Skeletal muscle satellite cell (primary cell): ENCODE results near the gene PCNA. TPM values are rescaled to one million over a fixed set of nuclear protein-coding genes. Genes with fewer than 3 reads are reported as not detected.
A peak's percentile ranks its signal among the peaks of the same experiment; 100 is the strongest.

Source experiments
- H3K27me3 ChIP-seq: 2 replicates; pipeline ENCODE4 v1.7.0; 2013; ENCODE audit warnings: low read length; ENCODE audit not compliant: control insufficient read depth, insufficient read depth
- H3K36me3 ChIP-seq: 2 replicates; pipeline ENCODE4 v1.7.0; 2013; ENCODE audit warnings: mild to moderate bottlenecking, control low read depth, low read length; ENCODE audit not compliant: insufficient read depth
- H3K4me1 ChIP-seq: 2 replicates; pipeline ENCODE4 v1.7.0; 2013; ENCODE audit warnings: low read length; ENCODE audit not compliant: control insufficient read depth, insufficient read depth
- H3K4me2 ChIP-seq: 2 replicates; pipeline ENCODE4 v1.7.0; 2013; ENCODE audit warnings: mild to moderate bottlenecking, low read length
- H3K4me3 ChIP-seq: 2 replicates; pipeline ENCODE4 v1.7.0; 2013; ENCODE audit warnings: low read length
- H3K9ac ChIP-seq: 2 replicates; pipeline ENCODE4 v1.7.0; 2013; ENCODE audit warnings: mild to moderate bottlenecking, low read depth, low read length, moderate library complexity
- H3K9me3 ChIP-seq: replicated peaks from 2 replicates; pipeline ENCODE4 v1.7.0; 2013; ENCODE audit warnings: mild to moderate bottlenecking, control low read depth, low read length
- total RNA-seq: library from RNA; depleted of rRNA; stranded (reverse); fragments of >200 nt; gene quantifications from 2 replicates; pipeline ENCODE4 v1.2.3, GENCODE V29; 2012; rRNA removed

PCNA gene
- total RNA-seq = 183 and 194 TPM in 2 replicates

DNA sequence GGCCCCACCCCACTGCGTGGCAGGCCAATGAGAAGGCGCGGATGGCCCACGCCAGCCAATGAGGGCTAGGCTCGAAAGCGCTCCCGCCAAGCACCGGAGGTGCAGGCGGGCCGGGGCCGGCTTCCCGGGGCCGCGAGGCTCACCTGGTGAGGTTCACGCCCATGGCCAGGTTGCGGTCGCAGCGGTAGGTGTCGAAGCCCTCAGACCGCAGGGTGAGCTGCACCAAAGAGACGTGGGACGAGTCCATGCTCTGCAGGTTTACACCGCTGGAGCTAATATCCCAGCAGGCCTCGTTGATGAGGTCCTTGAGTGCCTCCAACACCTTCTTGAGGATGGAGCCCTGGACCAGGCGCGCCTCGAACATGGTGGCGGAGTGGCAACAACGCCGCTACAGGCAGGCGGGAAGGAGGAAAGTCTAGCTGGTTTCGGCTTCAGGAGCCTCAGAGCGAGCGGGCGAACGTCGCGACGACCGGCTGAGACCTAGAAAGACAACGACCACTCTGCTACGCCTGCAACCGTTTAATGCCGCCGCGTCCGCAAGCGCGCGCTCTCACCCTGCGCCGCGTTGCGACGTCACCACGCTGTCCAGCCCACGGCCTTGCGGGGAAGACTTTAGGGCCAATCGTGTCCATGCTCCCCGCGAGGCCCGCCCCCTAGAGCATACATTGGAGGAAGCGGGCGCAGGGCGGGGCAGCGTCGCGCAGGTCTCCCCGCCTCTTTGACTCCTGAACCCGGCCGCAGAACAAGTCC is at the start of gene PCNA:
Gene PCNA, minus strand, starts transcription at position 524 of the 750 bp plus-strand sequence. Its CDS starts 160 bp downstream, at position 364.
- H3K9ac ChIP-seq = peak within 1 kb of the TSS; percentile 85
- peak within 1 kb of the TSS; percentile 89 for H3K4me2 ChIP-seq
- H3K9me3 ChIP-seq = no peaks in the 10 kb centered on the region
- peak within 1 kb of the TSS; percentile 87 for H3K4me3 ChIP-seq
- no peaks in the 10 kb centered on the region for H3K27me3 ChIP-seq
- H3K36me3 ChIP-seq = peaks cover 28% of the 10 kb centered on the region
- peaks cover 12% of the 10 kb centered on the region for H3K4me1 ChIP-seq

DNA sequence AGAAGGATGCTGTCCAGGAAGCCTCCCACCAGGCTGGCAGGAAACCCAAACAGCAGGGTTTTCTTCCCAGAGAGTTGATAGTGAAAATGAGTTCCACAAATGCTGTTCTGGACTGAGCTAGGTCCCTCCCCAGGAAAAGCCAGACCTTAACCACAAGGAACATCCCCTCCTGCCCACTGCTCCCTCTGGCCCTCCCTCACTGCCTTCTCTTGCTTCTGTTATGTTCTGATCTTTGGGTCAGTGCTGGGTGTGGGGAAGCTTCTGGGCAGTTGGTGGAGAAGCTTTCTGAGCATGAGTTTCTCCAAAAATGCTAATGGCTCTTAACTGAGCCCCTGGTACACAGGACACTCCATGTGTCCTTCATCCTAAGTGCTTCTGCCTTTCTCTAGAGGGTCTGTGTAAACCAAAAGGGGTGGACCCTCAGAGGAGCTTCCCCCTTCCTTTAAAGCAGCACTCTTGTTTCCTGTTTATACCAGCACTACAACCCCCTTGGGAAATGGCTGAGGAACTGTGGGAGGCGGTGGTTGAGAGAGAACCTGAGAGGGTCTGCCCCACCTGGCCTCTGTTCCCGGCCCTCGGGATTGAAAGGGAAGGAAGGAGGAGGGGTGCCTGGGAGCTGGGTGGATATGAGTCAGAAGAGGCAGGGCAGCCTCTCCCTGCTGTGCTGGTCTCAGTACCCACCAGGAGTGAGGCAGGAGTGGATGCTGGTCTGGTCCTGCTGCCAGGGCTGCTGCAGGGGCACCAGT is 49.1 kb upstream of the PCNA start:
- Histone ChIP-seq H3K4me1 (peaks cover 29% of the 10 kb centered on the region), H3K9ac (peak overlapping the region; percentile 0)

DNA sequence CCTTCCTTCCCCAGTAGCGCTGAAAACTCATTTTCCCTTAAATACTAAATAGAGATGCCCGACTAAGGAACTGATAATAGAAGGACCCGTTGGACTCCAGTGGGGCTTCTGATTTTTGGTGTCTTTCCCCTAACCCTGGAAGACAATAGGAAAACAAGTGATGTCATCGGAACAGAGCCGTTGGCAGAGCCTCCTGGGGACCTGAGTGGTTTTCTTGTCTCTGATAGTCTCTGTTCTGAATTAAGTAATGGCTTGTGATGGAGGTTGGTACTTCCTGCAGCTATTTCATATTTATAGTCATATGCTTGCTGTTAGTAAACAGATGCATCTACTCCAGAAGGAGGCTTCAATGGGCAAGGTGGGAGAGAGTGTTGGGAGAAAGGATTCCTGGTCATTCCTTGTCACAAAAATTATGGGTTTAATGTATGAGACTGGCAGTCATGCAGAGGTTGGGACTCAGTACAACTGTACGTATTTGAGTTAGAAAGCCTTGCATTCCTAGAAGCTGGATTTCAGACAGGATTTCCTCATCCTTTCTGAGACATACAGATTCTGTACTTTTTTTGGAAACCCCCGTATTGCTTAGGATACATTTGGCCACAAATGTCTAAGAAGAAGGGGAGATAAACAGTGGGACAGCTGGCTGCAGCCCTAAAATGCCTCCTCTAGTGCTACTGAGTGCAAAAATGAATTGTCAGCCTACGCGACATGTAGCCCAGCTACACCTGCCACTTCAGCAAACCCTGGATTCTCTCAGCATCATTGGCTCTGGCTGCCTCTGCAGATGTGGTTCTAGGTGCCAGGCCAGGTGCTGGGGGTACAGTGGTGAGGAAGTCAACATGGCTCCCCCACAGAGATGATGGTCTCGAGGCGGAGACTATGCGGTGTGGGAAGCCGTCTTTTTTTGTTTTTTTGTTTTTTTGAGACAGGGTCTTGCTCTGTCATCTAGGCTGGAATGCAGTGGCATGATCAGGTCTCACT is 45.2 kb upstream of the PCNA start:
- no peaks in the 10 kb centered on the region for H3K36me3 ChIP-seq
- H3K9me3 ChIP-seq = no peaks in the 10 kb centered on the region
- H3K4me2 ChIP-seq = no peak overlapping the region
- peaks cover 16% of the 10 kb centered on the region for H3K4me1 ChIP-seq
- H3K4me3 ChIP-seq = no peak overlapping the region
- H3K27me3 ChIP-seq = no peaks in the 10 kb centered on the region
- no peak overlapping the region for H3K9ac ChIP-seq

More for the DNA sequence above, 49.1 kb upstream of the PCNA start:
- no peak overlapping the region for H3K4me3 ChIP-seq
- peak overlapping the region; percentile 60 for H3K4me2 ChIP-seq
- H3K9me3 ChIP-seq = no peaks in the 10 kb centered on the region
- H3K27me3 ChIP-seq = no peaks in the 10 kb centered on the region
- no peaks in the 10 kb centered on the region for H3K36me3 ChIP-seq

DNA sequence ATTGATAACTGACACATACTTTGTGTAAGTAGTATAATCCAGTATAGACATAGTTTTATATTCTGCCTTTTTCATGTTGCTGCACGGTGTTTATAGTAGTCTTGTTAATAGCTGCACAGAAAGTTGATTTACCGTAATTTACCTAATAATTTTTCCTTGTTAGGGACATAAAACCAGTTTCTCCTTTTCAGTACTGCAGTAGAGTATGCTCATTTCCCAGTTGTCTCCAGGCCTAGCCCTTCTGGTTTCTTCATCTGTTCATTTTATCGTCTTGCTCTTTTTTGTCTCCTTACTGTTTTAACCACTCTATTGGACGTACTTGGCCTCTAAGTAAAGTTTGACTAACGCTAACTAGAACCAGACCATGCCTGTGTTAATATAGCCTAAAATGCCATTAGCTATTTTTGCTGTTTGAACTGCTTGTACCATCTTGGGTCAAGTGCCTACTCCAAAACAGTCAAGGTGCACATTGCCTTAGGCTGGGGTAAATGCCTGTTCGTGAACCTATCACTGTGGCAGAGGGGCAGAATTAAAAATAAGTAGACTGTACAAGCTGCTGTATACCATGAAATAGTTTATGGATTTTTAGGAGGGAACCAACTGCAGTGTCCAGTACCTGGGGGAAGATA is 41.9 kb upstream of the PCNA start:
- Histone ChIP-seq H3K4me2 (no peak overlapping the region), H3K9ac (no peak overlapping the region), H3K9me3 (no peaks in the 10 kb centered on the region), H3K27me3 (no peaks in the 10 kb centered on the region), H3K36me3 (no peaks in the 10 kb centered on the region), H3K4me1 (peaks cover 8% of the 10 kb centered on the region), H3K4me3 (no peak overlapping the region)

DNA sequence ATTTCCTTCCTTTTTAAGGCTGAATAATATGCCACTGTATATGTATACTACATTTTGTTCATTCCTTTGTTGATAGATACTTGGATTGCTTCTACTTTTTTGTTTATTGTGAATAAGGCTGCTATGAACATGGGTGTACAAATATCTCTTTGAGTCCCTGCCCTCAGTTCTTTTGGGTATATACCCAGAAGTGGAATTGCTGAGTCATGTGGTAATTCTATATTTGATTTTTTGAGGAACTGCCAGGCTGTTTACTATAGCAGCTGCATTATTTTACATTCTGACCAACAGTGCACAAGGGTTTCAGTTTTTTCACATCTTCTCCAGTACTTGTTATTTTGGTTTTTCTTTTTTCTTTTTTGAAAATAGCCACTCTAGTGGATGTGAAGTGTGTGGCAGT is 41.1 kb upstream of the PCNA start:
- no peak overlapping the region for H3K4me3 ChIP-seq
- H3K36me3 ChIP-seq = no peaks in the 10 kb centered on the region
- H3K4me1 ChIP-seq = peaks cover 16% of the 10 kb centered on the region
- no peaks in the 10 kb centered on the region for H3K9me3 ChIP-seq
- H3K4me2 ChIP-seq = no peak overlapping the region
- no peak overlapping the region for H3K9ac ChIP-seq
- H3K27me3 ChIP-seq = no peaks in the 10 kb centered on the region

DNA sequence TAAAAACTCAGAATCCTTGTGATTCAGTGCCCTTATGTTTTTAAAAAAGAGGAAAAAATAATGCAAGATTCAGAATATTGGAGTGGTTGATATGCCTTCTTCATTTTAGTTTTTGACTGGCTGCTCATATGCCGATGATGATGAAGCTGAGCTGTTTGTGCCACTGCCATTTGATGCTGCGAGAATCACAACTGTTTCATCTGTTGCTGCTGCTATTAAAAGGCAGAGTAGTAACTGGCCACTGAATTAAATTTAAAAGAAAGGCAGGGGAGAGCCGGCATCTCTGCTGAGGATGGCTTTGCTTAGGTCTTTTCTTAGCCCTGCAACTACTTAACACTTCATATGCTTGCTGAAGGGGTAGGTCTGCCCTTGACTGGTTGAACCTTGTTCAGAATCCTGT is 40.2 kb upstream of the PCNA start:
- no peak overlapping the region for H3K4me3 ChIP-seq
- H3K4me1 ChIP-seq = peaks cover 21% of the 10 kb centered on the region
- H3K9me3 ChIP-seq = no peaks in the 10 kb centered on the region
- no peak overlapping the region for H3K4me2 ChIP-seq
- no peaks in the 10 kb centered on the region for H3K27me3 ChIP-seq
- no peak overlapping the region for H3K9ac ChIP-seq
- H3K36me3 ChIP-seq = no peaks in the 10 kb centered on the region

DNA sequence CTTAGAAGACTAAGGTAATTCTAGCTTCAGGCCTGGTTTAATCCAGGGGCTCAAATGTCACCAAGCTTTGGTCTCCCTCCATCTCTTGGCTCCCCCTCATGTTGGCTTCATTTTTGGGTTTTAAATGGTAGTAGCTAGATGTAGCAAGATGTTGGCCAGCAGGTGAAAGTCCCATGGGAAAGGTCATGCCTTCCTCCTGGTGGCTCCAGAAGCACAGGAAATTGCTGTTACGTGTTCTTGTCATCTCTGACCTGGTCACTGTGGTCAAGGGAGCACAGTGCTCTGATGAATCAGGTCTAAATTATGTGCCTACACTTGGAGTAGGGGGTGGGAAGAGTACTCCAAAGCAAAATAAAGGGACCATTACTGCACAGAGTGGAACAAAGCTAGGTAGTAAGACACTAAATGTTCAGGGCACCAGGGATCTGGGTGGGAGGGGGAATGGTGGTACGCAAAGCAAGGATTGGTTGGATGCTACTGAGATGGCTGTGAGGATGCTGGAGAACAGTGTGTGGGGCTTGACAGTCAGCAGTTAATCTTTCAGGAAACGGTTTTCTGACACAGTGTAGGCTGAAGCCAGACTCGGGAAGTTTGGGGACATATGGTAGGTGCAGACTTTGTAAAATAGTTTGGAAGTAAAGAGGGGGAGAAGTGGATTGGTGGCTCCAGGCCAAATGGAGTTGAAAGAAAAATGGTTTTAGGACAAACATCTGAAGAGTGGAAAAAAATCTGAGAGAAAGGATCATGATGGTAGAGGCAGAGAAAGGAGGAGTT is 37.1 kb upstream of the PCNA start:
- Histone ChIP-seq H3K4me1 (peaks cover 26% of the 10 kb centered on the region), H3K4me2 (peak overlapping the region; percentile 40), H3K36me3 (no peaks in the 10 kb centered on the region), H3K9me3 (no peaks in the 10 kb centered on the region), H3K27me3 (no peaks in the 10 kb centered on the region), H3K4me3 (no peak overlapping the region), H3K9ac (no peak overlapping the region)

DNA sequence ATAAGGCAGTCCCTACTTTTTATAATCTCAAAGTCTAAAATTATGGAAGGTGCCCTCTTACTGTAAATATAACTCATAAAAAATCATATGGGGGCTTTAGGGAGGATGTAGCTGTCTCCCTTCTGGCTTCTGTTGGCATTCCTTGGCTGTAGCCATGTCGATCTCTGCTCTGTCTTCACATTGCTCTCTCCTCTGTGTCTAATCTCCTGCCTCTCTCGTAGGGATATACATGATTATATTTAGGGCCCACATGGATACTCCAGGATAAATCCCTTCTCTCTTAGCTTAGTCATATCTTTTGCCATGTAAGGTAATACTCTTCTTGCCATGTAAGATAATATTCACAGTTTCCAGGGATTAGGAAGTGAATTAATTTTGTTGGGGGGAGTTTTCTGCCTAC is 35.6 kb upstream of the PCNA start:
- no peak overlapping the region for H3K4me2 ChIP-seq
- H3K4me3 ChIP-seq = no peak overlapping the region
- H3K4me1 ChIP-seq = peaks cover 33% of the 10 kb centered on the region
- no peaks in the 10 kb centered on the region for H3K36me3 ChIP-seq
- H3K9me3 ChIP-seq = no peaks in the 10 kb centered on the region
- no peak overlapping the region for H3K9ac ChIP-seq
- H3K27me3 ChIP-seq = no peaks in the 10 kb centered on the region

DNA sequence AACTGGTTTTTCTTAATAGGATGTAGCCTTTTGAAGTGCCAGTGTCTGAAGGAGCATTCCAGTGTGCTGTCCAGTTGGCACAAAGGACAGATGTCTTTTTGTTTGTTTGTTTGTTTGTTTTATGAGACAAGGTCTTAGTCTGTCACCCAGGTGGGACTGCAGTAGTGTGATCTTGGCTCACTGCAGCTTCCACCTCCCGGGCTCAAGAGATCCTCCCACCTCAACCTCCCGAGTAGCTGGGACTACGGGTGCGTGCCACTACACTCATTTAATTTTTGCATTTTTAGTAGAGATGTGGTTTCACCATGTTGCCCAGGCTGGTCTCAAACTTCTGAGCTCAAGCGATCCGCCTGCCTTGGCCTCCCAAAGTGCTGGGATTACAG is 34.8 kb upstream of the PCNA start:
- Histone ChIP-seq H3K4me1 (peaks cover 38% of the 10 kb centered on the region), H3K9ac (no peak overlapping the region), H3K9me3 (no peaks in the 10 kb centered on the region), H3K4me3 (no peak overlapping the region), H3K27me3 (no peaks in the 10 kb centered on the region), H3K4me2 (no peak overlapping the region), H3K36me3 (no peaks in the 10 kb centered on the region)
